Activated naive CD8-positive, alpha-beta T cell (primary cell): Measurements from ENCODE around the gene PTPN14.
"Not testable (repeated sequence)": the region's sequence is repeated elsewhere in the genome, so short reads cannot be mapped to it uniquely, and the experiment has no call there.

Experiments
- H3K27ac Mint-ChIP-seq: one replicate; pipeline ENCODE4 v1.8.0; 2021; ENCODE audit warnings: mixed read lengths
- H3K27me3 Mint-ChIP-seq: one replicate; pipeline ENCODE4 v1.8.0; 2021; ENCODE audit warnings: mixed read lengths
- H3K36me3 Mint-ChIP-seq: one replicate; pipeline ENCODE4 v1.8.0; 2021; ENCODE audit warnings: mixed read lengths
- H3K4me1 Mint-ChIP-seq: one replicate; pipeline ENCODE4 v1.8.0; 2021; ENCODE audit warnings: low read depth, mixed read lengths
- H3K4me3 Mint-ChIP-seq: one replicate; pipeline ENCODE4 v1.8.0; 2021; ENCODE audit warnings: mild to moderate bottlenecking, mixed read lengths
- H3K9me3 Mint-ChIP-seq: one replicate; pipeline ENCODE4 v1.8.0; 2021; ENCODE audit warnings: low read depth, mixed read lengths

The PTPN14 gene

GRCh38 chr1:214514032-214514818 lies 37.2 kb downstream of the PTPN14 start:
- no peak overlapping the region for H3K4me3 Mint-ChIP-seq
- peaks cover 2% of the 10 kb centered on the region for H3K36me3 Mint-ChIP-seq
- H3K4me1 Mint-ChIP-seq: peaks cover 9% of the 10 kb centered on the region
- H3K27me3 Mint-ChIP-seq: peaks cover 5% of the 10 kb centered on the region
- no peaks in the 10 kb centered on the region for H3K9me3 Mint-ChIP-seq
- no peak overlapping the region for H3K27ac Mint-ChIP-seq

- H3K36me3 Mint-ChIP-seq: peaks cover 2% of the 10 kb centered on the region
- no peak overlapping the region for H3K27ac Mint-ChIP-seq
- peaks cover 5% of the 10 kb centered on the region for H3K9me3 Mint-ChIP-seq
- H3K27me3 Mint-ChIP-seq: peaks cover 5% of the 10 kb centered on the region
- H3K4me3 Mint-ChIP-seq: no peak overlapping the region
- H3K4me1 Mint-ChIP-seq: peaks cover 9% of the 10 kb centered on the region
Observed at GRCh38 chr1:214513394-214513793, 38.0 kb downstream of the PTPN14 start.

- Mint-ChIP-seq H3K36me3 (peaks cover 2% of the 10 kb centered on the region), H3K27me3 (peaks cover 3% of the 10 kb centered on the region), H3K4me1 (peaks cover 6% of the 10 kb centered on the region), H3K4me3 (no peak overlapping the region), H3K27ac (no peak overlapping the region), H3K9me3 (peaks cover 5% of the 10 kb centered on the region)
Observed at GRCh38 chr1:214511639-214511998, 39.8 kb downstream of the PTPN14 start.

- peaks cover 3% of the 10 kb centered on the region for H3K27me3 Mint-ChIP-seq
- peaks cover 2% of the 10 kb centered on the region for H3K36me3 Mint-ChIP-seq
- H3K9me3 Mint-ChIP-seq: peaks cover 5% of the 10 kb centered on the region
- H3K27ac Mint-ChIP-seq: no peak overlapping the region
- H3K4me1 Mint-ChIP-seq: peaks cover 4% of the 10 kb centered on the region
- no peak overlapping the region for H3K4me3 Mint-ChIP-seq
Observed at GRCh38 chr1:214510914-214511638, 40.3 kb downstream of the PTPN14 start.

GRCh38 chr1:214510477-214510876 lies 40.9 kb downstream of the PTPN14 start:
- Mint-ChIP-seq H3K36me3 (peaks cover 2% of the 10 kb centered on the region), H3K27me3 (peaks cover 3% of the 10 kb centered on the region), H3K9me3 (peaks cover 5% of the 10 kb centered on the region)

GRCh38 chr1:214509622-214510021 lies 41.8 kb downstream of the PTPN14 start:
- not testable (repeated sequence) for H3K27ac Mint-ChIP-seq, H3K4me3 Mint-ChIP-seq, H3K9me3 Mint-ChIP-seq, H3K4me1 Mint-ChIP-seq, H3K27me3 Mint-ChIP-seq, H3K36me3 Mint-ChIP-seq

More at GRCh38 chr1:214510477-214510876, 40.9 kb downstream of the PTPN14 start:
- Mint-ChIP-seq H3K27ac (no peak overlapping the region), H3K4me1 (no peaks in the 10 kb centered on the region), H3K4me3 (no peak overlapping the region)

- Mint-ChIP-seq H3K9me3 (peaks cover 5% of the 10 kb centered on the region), H3K27ac (no peak overlapping the region), H3K36me3 (peaks cover 2% of the 10 kb centered on the region), H3K27me3 (peaks cover 3% of the 10 kb centered on the region), H3K4me3 (no peak overlapping the region), H3K4me1 (no peaks in the 10 kb centered on the region)
Observed at GRCh38 chr1:214506972-214507431, 44.4 kb downstream of the PTPN14 start.

GRCh38 chr1:214505134-214505533 lies 46.3 kb downstream of the PTPN14 start:
- Mint-ChIP-seq H3K36me3 (peaks cover 2% of the 10 kb centered on the region), H3K27ac (no peak overlapping the region), H3K4me3 (no peak overlapping the region), H3K9me3 (peaks cover 5% of the 10 kb centered on the region), H3K4me1 (no peaks in the 10 kb centered on the region), H3K27me3 (peaks cover 3% of the 10 kb centered on the region)

GRCh38 chr1:214504330-214504729 lies 47.1 kb downstream of the PTPN14 start:
- no peak overlapping the region for H3K27ac Mint-ChIP-seq
- H3K9me3 Mint-ChIP-seq: peaks cover 5% of the 10 kb centered on the region
- H3K36me3 Mint-ChIP-seq: no peaks in the 10 kb centered on the region
- no peak overlapping the region for H3K4me3 Mint-ChIP-seq
- H3K4me1 Mint-ChIP-seq: no peaks in the 10 kb centered on the region
- peaks cover 2% of the 10 kb centered on the region for H3K27me3 Mint-ChIP-seq

- H3K4me1 Mint-ChIP-seq: no peaks in the 10 kb centered on the region
- no peak overlapping the region for H3K4me3 Mint-ChIP-seq
- H3K36me3 Mint-ChIP-seq: no peaks in the 10 kb centered on the region
- peaks cover 2% of the 10 kb centered on the region for H3K9me3 Mint-ChIP-seq
- H3K27me3 Mint-ChIP-seq: peaks cover 2% of the 10 kb centered on the region
- no peak overlapping the region for H3K27ac Mint-ChIP-seq
Observed at GRCh38 chr1:214503553-214503952, 47.8 kb downstream of the PTPN14 start.

- Mint-ChIP-seq H3K36me3 (no peaks in the 10 kb centered on the region), H3K9me3 (no peaks in the 10 kb centered on the region), H3K27me3 (peaks cover 4% of the 10 kb centered on the region), H3K4me1 (no peaks in the 10 kb centered on the region), H3K27ac (no peak overlapping the region), H3K4me3 (no peak overlapping the region)
Observed at GRCh38 chr1:214500340-214501055, 50.9 kb downstream of the PTPN14 start.

- no peak overlapping the region for H3K27ac Mint-ChIP-seq
- H3K4me1 Mint-ChIP-seq: no peaks in the 10 kb centered on the region
- H3K4me3 Mint-ChIP-seq: no peak overlapping the region
- H3K36me3 Mint-ChIP-seq: no peaks in the 10 kb centered on the region
- no peaks in the 10 kb centered on the region for H3K9me3 Mint-ChIP-seq
- peaks cover 6% of the 10 kb centered on the region for H3K27me3 Mint-ChIP-seq
Observed at GRCh38 chr1:214499732-214500131, 51.7 kb downstream of the PTPN14 start.

GRCh38 chr1:214498021-214498420 lies 53.4 kb downstream of the PTPN14 start:
- H3K4me3 Mint-ChIP-seq: no peak overlapping the region
- no peaks in the 10 kb centered on the region for H3K4me1 Mint-ChIP-seq

GRCh38 chr1:214496126-214496525 lies 55.3 kb downstream of the PTPN14 start:
- H3K9me3 Mint-ChIP-seq: no peaks in the 10 kb centered on the region
- no peak overlapping the region for H3K27ac Mint-ChIP-seq
- peaks cover 7% of the 10 kb centered on the region for H3K27me3 Mint-ChIP-seq
- no peak overlapping the region for H3K4me3 Mint-ChIP-seq
- no peaks in the 10 kb centered on the region for H3K4me1 Mint-ChIP-seq
- H3K36me3 Mint-ChIP-seq: no peaks in the 10 kb centered on the region

More at GRCh38 chr1:214498021-214498420, 53.4 kb downstream of the PTPN14 start:
- Mint-ChIP-seq H3K27ac (no peak overlapping the region), H3K9me3 (no peaks in the 10 kb centered on the region), H3K27me3 (peaks cover 7% of the 10 kb centered on the region), H3K36me3 (no peaks in the 10 kb centered on the region)

- Mint-ChIP-seq H3K4me3 (no peak overlapping the region), H3K36me3 (no peaks in the 10 kb centered on the region), H3K27me3 (peaks cover 7% of the 10 kb centered on the region), H3K27ac (no peak overlapping the region), H3K9me3 (no peaks in the 10 kb centered on the region), H3K4me1 (no peaks in the 10 kb centered on the region)
Observed at GRCh38 chr1:214494706-214495105, 56.7 kb downstream of the PTPN14 start.
